Measurements from ENCODE around the gene ITGA7. TPM values are rescaled to one million over a fixed set of nuclear protein-coding genes. Genes with fewer than 3 reads are reported as not detected.

ITGA7 gene
- total RNA-seq, 1 experiment from 2014 or later = 96.2 TPM

GRCh38 chr12:55659486-55660385, 48.0 kb downstream of the ITGA7 start:
- DNase-seq (ENCODE audit: low spot score) (no peak), ATAC-seq (peak; percentile 54)
- ChIA-PET POLR2A (no interaction called here), CTCF (interaction anchor here (0.8 to 1.1 kb wide), 3 partner anchors 13 to 77 kb away, joined by 3 to 6 read pairs (median 4); partner anchors contain the start of gene RDH5)
- TF ChIP-seq TP53 (CRISPR knock-in tag; IDR thresholded peaks at IDR 0.05) (no peak), ATF1 (CRISPR knock-in tag; IDR thresholded peaks at IDR 0.05) (no peak), FOXP4 (CRISPR knock-in tag; IDR thresholded peaks at IDR 0.05) (no peak), JUN (CRISPR knock-in tag; IDR thresholded peaks at IDR 0.05) (no peak), ZNF423 (CRISPR knock-in tag; IDR thresholded peaks at IDR 0.05) (no peak), ZBTB43 (CRISPR knock-in tag; IDR thresholded peaks at IDR 0.05) (no peak)
- Mint-ChIP-seq H3K9me3 (no peaks in the 10 kb centered on the region), H3K27ac (no peak overlapping the region), H3K4me1 (no peaks in the 10 kb centered on the region), H3K27me3 (ENCODE audit: low read depth) (peaks cover 9% of the 10 kb centered on the region), H3K36me3 (no peaks in the 10 kb centered on the region), H3K4me3 (no peak overlapping the region)

GRCh38 chr12:55658635-55659391, 48.9 kb downstream of the ITGA7 start:
- POLR2A ChIA-PET = no interaction called here

More at GRCh38 chr12:55658635-55659391, 48.9 kb downstream of the ITGA7 start:
- no peaks in the 10 kb centered on the region for H3K9me3 Mint-ChIP-seq
- TF ChIP-seq ZNF423 (CRISPR knock-in tag; IDR thresholded peaks at IDR 0.05) (no peak), PRRX2 (CRISPR knock-in tag; IDR thresholded peaks at IDR 0.05) (no peak), PRDM15 (CRISPR knock-in tag; IDR thresholded peaks at IDR 0.05) (no peak), GTF2I (CRISPR knock-in tag; conservative IDR thresholded peaks at IDR 0.05) (no peak), ZNF232 (CRISPR knock-in tag; IDR thresholded peaks at IDR 0.05) (no peak), AR (CRISPR knock-in tag; IDR thresholded peaks at IDR 0.05) (no peak), ZNF416 (CRISPR knock-in tag; IDR thresholded peaks at IDR 0.05) (no peak)
- TF ChIP-seq, protein P1, sequence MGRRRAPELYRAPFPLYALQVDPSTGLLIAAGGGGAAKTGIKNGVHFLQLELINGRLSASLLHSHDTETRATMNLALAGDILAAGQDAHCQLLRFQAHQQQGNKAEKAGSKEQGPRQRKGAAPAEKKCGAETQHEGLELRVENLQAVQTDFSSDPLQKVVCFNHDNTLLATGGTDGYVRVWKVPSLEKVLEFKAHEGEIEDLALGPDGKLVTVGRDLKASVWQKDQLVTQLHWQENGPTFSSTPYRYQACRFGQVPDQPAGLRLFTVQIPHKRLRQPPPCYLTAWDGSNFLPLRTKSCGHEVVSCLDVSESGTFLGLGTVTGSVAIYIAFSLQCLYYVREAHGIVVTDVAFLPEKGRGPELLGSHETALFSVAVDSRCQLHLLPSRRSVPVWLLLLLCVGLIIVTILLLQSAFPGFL (CRISPR knock-in tag; IDR thresholded peaks at IDR 0.05; ENCODE audit: borderline replicate concordance) = no peak
- TF ChIP-seq, protein P2, sequence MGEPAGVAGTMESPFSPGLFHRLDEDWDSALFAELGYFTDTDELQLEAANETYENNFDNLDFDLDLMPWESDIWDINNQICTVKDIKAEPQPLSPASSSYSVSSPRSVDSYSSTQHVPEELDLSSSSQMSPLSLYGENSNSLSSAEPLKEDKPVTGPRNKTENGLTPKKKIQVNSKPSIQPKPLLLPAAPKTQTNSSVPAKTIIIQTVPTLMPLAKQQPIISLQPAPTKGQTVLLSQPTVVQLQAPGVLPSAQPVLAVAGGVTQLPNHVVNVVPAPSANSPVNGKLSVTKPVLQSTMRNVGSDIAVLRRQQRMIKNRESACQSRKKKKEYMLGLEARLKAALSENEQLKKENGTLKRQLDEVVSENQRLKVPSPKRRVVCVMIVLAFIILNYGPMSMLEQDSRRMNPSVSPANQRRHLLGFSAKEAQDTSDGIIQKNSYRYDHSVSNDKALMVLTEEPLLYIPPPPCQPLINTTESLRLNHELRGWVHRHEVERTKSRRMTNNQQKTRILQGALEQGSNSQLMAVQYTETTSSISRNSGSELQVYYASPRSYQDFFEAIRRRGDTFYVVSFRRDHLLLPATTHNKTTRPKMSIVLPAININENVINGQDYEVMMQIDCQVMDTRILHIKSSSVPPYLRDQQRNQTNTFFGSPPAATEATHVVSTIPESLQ (CRISPR knock-in tag; IDR thresholded peaks at IDR 0.05) = no peak
- TF ChIP-seq, protein P3, sequence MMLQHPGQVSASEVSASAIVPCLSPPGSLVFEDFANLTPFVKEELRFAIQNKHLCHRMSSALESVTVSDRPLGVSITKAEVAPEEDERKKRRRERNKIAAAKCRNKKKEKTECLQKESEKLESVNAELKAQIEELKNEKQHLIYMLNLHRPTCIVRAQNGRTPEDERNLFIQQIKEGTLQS (CRISPR knock-in tag; conservative IDR thresholded peaks at IDR 0.05) = no peak
- H3K36me3 Mint-ChIP-seq = no peaks in the 10 kb centered on the region
- no peak for ATAC-seq
- no peak overlapping the region for H3K4me3 Mint-ChIP-seq
- CTCF ChIA-PET = interaction anchor here (0.7 to 3.7 kb wide), 7 partner anchors 12 to 78 kb away, joined by 3 to 38 read pairs (median 6); partner anchors contain the start of genes ITGA7 and RDH5
- no peaks in the 10 kb centered on the region for H3K4me1 Mint-ChIP-seq
- H3K27me3 Mint-ChIP-seq (ENCODE audit: low read depth) = peaks cover 9% of the 10 kb centered on the region
- DNase-seq (ENCODE audit: low spot score) = no peak
- no peak overlapping the region for H3K27ac Mint-ChIP-seq
